ENCODE measurements around the gene ALPG. TPM values are rescaled to one million over a fixed set of nuclear protein-coding genes. Genes with fewer than 3 reads are reported as not detected.

The ALPG gene
- total and polyA plus RNA-seq, 2 of the 13 experiments (the other 11 are each of a cell fraction or from before 2014, with no cell fraction given) = not detected

GRCh38 chr2:232390661-232391060 is 16.0 kb upstream of the ALPG start:
- ChIA-PET POLR2A (no interaction called here), CTCF (ENCODE audit: low intra/inter-chr PET ratio, low total read pairs) (no interaction called here)
- H2AFZ ChIP-seq (ENCODE audit: low read length) = no peak overlapping the region
- H4K20me1 ChIP-seq (ENCODE audit: insufficient read depth, low read length) = no peaks in the 10 kb centered on the region
- in situ Hi-C loops (cut with HindIII; ENCODE audit: extremely low pct_ligation_motif_present, low pct_unique_long_range_greater_than_20kb) = no loop called here
- no peak for DNase-seq (ENCODE audit: low spot score)
- no peaks in the 10 kb centered on the region for H3K36me3 ChIP-seq (replicated peaks in 1 of 2; ENCODE audit: control insufficient read depth in 1 of 2, insufficient read depth in 2 of 2, low read length in 2 of 2)
- H3K9me3 ChIP-seq (ENCODE audit: low read length) = no peaks in the 10 kb centered on the region
- intact Hi-C loops (cut with micrococcal nuclease; ENCODE audit: unreplicated experiment) = no loop called here
- no peaks in the 10 kb centered on the region for H3K4me1 ChIP-seq (ENCODE audit: insufficient read depth, low read length)
- no peaks in the 10 kb centered on the region for H3K79me2 ChIP-seq (ENCODE audit: insufficient read depth, low read length)
- BruUV-seq (replicated peaks) = no TSS peak
- no peak for TF ChIP-seq ZSCAN31 (CRISPR knock-in tag; IDR thresholded peaks at IDR 0.05; ENCODE audit: low read depth)
- TF ChIP-seq XBP1 (CRISPR knock-in tag; IDR thresholded peaks at IDR 0.05) = no peak
- no peak for TF ChIP-seq RFXANK (CRISPR knock-in tag; IDR thresholded peaks at IDR 0.05)
- no peak for TF ChIP-seq AGO1 (IDR thresholded peaks at IDR 0.05; ENCODE audit: low read depth, low read length, poor library complexity, severe bottlenecking)
- TF ChIP-seq FLYWCH1 (CRISPR knock-in tag; IDR thresholded peaks at IDR 0.05) = no peak
- no peak for TF ChIP-seq DNMT1 (CRISPR knock-in tag; IDR thresholded peaks at IDR 0.05)
- TF ChIP-seq ESRRA (CRISPR knock-in tag; IDR thresholded peaks at IDR 0.05; ENCODE audit: low read depth) = no peak
- no peak for TF ChIP-seq NFKBIZ (CRISPR knock-in tag; IDR thresholded peaks at IDR 0.05)
- TF ChIP-seq, protein P1, sequence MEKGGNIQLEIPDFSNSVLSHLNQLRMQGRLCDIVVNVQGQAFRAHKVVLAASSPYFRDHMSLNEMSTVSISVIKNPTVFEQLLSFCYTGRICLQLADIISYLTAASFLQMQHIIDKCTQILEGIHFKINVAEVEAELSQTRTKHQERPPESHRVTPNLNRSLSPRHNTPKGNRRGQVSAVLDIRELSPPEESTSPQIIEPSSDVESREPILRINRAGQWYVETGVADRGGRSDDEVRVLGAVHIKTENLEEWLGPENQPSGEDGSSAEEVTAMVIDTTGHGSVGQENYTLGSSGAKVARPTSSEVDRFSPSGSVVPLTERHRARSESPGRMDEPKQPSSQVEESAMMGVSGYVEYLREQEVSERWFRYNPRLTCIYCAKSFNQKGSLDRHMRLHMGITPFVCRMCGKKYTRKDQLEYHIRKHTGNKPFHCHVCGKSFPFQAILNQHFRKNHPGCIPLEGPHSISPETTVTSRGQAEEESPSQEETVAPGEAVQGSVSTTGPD (CRISPR knock-in tag; IDR thresholded peaks at IDR 0.05) = no peak
- peaks cover 12 to 84% of the 10 kb centered on the region in 2 experiments; a peak in 4 of 5 replicates for H3K27me3 ChIP-seq (ENCODE audit: control insufficient read depth in 1 of 2, insufficient read depth in 2 of 2, low read length in 2 of 2)
- no peak for FAIRE-seq
- H3K27ac ChIP-seq (ENCODE audit: extremely low read length, insufficient read depth, low read length) = no peak overlapping the region
- H3K9ac ChIP-seq (ENCODE audit: insufficient read depth, low read depth, low read length) = no peak overlapping the region
- no peak overlapping the region for H3K4me2 ChIP-seq (ENCODE audit: low read depth, low read length)
- no peak overlapping the region for H3K4me3 ChIP-seq (replicated peaks in 1 of 3; ENCODE audit: insufficient read depth in 1 of 3, low read depth in 2 of 3, low read length in 3 of 3)
- 36% methylated on average over 3 of the region's 3 CpGs for WGBS (ENCODE audit: low lambda C conversion rate)
- ATAC-seq = no peak

- intact Hi-C loops (cut with micrococcal nuclease; ENCODE audit: unreplicated experiment) = no loop called here
- no peak for TF ChIP-seq ZNF614 (CRISPR knock-in tag; IDR thresholded peaks at IDR 0.05; ENCODE audit: borderline replicate concordance)
- TF ChIP-seq ZNF234 (CRISPR knock-in tag; conservative IDR thresholded peaks at IDR 0.05) = no peak
- TF ChIP-seq ZFP37 (CRISPR knock-in tag; IDR thresholded peaks at IDR 0.05; ENCODE audit: borderline replicate concordance) = no peak
- TF ChIP-seq NPAS2 (CRISPR knock-in tag; IDR thresholded peaks at IDR 0.05; ENCODE audit: borderline replicate concordance) = no peak
- no peak for TF ChIP-seq TEAD2 (CRISPR knock-in tag; IDR thresholded peaks at IDR 0.05)
- TF ChIP-seq THRA (CRISPR knock-in tag; IDR thresholded peaks at IDR 0.05; ENCODE audit: borderline replicate concordance) = no peak
- TF ChIP-seq CEBPB (IDR thresholded peaks at IDR 0.05; ENCODE audit: borderline replicate concordance, low read depth, low read length) = no peak
- TF ChIP-seq RFXANK (CRISPR knock-in tag; IDR thresholded peaks at IDR 0.05) = no peak
Measured at GRCh38 chr2:232393556-232393955, 13.1 kb upstream of the ALPG start.

More at GRCh38 chr2:232393556-232393955, 13.1 kb upstream of the ALPG start:
- DNase-seq (ENCODE audit: low spot score) (no peak), ATAC-seq (no peak), FAIRE-seq (no peak)
- peaks cover 3 to 56% of the 10 kb centered on the region in 2 experiments; a peak in 4 of 5 replicates for H3K27me3 ChIP-seq (ENCODE audit: control insufficient read depth in 1 of 2, insufficient read depth in 2 of 2, low read length in 2 of 2)
- no peak overlapping the region for H3K9ac ChIP-seq (ENCODE audit: insufficient read depth, low read depth, low read length)
- BruUV-seq (replicated peaks) = no TSS peak
- no peaks in the 10 kb centered on the region for H3K4me1 ChIP-seq (ENCODE audit: insufficient read depth, low read length)
- no peaks in the 10 kb centered on the region for H3K9me3 ChIP-seq (ENCODE audit: low read length)
- no peak overlapping the region for H3K4me2 ChIP-seq (ENCODE audit: low read depth, low read length)
- no peak overlapping the region for H2AFZ ChIP-seq (ENCODE audit: low read length)
- H3K4me3 ChIP-seq (replicated peaks in 1 of 3; ENCODE audit: insufficient read depth in 1 of 3, low read depth in 2 of 3, low read length in 3 of 3) = no peak overlapping the region
- no peaks in the 10 kb centered on the region for H3K79me2 ChIP-seq (ENCODE audit: insufficient read depth, low read length)
- POLR2A ChIA-PET = no interaction called here
- H3K27ac ChIP-seq (ENCODE audit: extremely low read length, insufficient read depth, low read length) = no peak overlapping the region
- CTCF ChIA-PET (ENCODE audit: low intra/inter-chr PET ratio, low total read pairs) = no interaction called here
- no peaks in the 10 kb centered on the region for H4K20me1 ChIP-seq (ENCODE audit: insufficient read depth, low read length)
- no peaks in the 10 kb centered on the region for H3K36me3 ChIP-seq (replicated peaks in 1 of 2; ENCODE audit: control insufficient read depth in 1 of 2, insufficient read depth in 2 of 2, low read length in 2 of 2)
- in situ Hi-C loops (cut with HindIII; ENCODE audit: extremely low pct_ligation_motif_present, low pct_unique_long_range_greater_than_20kb) = no loop called here
- WGBS (ENCODE audit: low lambda C conversion rate) = 50% methylated on average over 8 of the region's 8 CpGs

All from HepG2 (cell line).